ENCODE results near the gene TLX2. TPM values are rescaled to one million over a fixed set of nuclear protein-coding genes. Genes with fewer than 3 reads are reported as not detected.

The TLX2 gene
- polyA plus RNA-seq, 2 of the 4 experiments (the other 2 are of a cell fraction) = 0.05 to 0.37 TPM

GRCh38 chr2:74505448-74506246, 8.6 kb upstream of the TLX2 start:
- H3K9me3 ChIP-seq = no peaks in the 10 kb centered on the region
- ATAC-seq (no peak), FAIRE-seq (no peak), DNase-seq (ENCODE audit: low read depth in 1 of 2, low spot score in 1 of 2) (no peak)
- no peak for TF ChIP-seq RNF2 (IDR thresholded peaks at IDR 0.05; ENCODE audit: borderline replicate concordance, low read depth)
- TF ChIP-seq, protein P1, sequence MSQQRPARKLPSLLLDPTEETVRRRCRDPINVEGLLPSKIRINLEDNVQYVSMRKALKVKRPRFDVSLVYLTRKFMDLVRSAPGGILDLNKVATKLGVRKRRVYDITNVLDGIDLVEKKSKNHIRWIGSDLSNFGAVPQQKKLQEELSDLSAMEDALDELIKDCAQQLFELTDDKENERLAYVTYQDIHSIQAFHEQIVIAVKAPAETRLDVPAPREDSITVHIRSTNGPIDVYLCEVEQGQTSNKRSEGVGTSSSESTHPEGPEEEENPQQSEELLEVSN (IDR thresholded peaks at IDR 0.05; ENCODE audit: borderline replicate concordance, low read depth) = no peak
- TF ChIP-seq CBX8 (IDR thresholded peaks at IDR 0.05) = no peak
- TF ChIP-seq REST (IDR thresholded peaks at IDR 0.05) = no peak
- TF ChIP-seq JUNB (IDR thresholded peaks at IDR 0.05) = no peak
- no peak for TF ChIP-seq CBX2 (IDR thresholded peaks at IDR 0.05; ENCODE audit: borderline replicate concordance, low read depth)
- no peak for TF ChIP-seq HEYL (CRISPR knock-in tag; IDR thresholded peaks at IDR 0.05)
- no peak for TF ChIP-seq HES2 (IDR thresholded peaks at IDR 0.05)
- no peak for TF ChIP-seq BHLHE40 (IDR thresholded peaks at IDR 0.05; ENCODE audit: low read depth, low read length)
- TF ChIP-seq PBX3 (IDR thresholded peaks at IDR 0.05) = no peak
- TF ChIP-seq HDAC2 (IDR thresholded peaks at IDR 0.05) = no peak
- no peak for TF ChIP-seq FOXS1 (CRISPR knock-in tag; IDR thresholded peaks at IDR 0.05)
- no peak for TF ChIP-seq TP53 (CRISPR knock-in tag; IDR thresholded peaks at IDR 0.05)
- TF ChIP-seq EHF (CRISPR knock-in tag; IDR thresholded peaks at IDR 0.05) = no peak
- 90% methylated on average over 14 of the region's 14 CpGs for WGBS (ENCODE audit: missing lambda C conversion rate)
- POLR2A ChIA-PET = interaction anchor here (0.8 to 1.8 kb wide), 2 partner anchors 23 to 24 kb away, joined by 3 to 6 read pairs; partner anchors contain the start of genes AUP1, CCDC142, HTRA2 and TTC31
- peak overlapping the region in 1 of 2 experiments; percentile 95; a peak in 3 of 6 replicates for H3K27ac ChIP-seq
- peaks cover 33% of the 10 kb centered on the region for H3K4me1 ChIP-seq
- CTCF ChIA-PET = interaction anchor here (0.7 to 15.5 kb wide), 11 partner anchors 9 to 87 kb away, joined by 3 to 184 read pairs (median 5); partner anchors contain the start of genes AUP1, CCDC142, HTRA2 and TTC31
- H3K4me2 ChIP-seq = peak overlapping the region; percentile 94
- H3K4me3 ChIP-seq = peak overlapping the region; percentile 78; the same call in 2 of the 3 replicates

GRCh38 chr2:74507145-74507925, 6.9 kb upstream of the TLX2 start, which contains the start of gene PCGF1:
TSS of gene PCGF1 (minus strand) at chr2:74507695. CDS start at chr2:74507668, 27 bp downstream.
- H3K4me1 ChIP-seq = peaks cover 28% of the 10 kb centered on the region
- ChIA-PET POLR2A (interaction anchor here (1.0 to 1.8 kb wide), 7 partner anchors 11 to 82 kb away, joined by 3 to 8 read pairs (median 4); partner anchors contain the start of genes AUP1 and HTRA2), CTCF (interaction anchor here (0.8 to 5.0 kb wide), 12 partner anchors 9 to 85 kb away, joined by 3 to 39 read pairs (median 6); partner anchors contain the start of genes AUP1, CCDC142, HTRA2 and TTC31)
- H3K4me2 ChIP-seq = peak within 1 kb of the TSS; percentile 94
- no peaks in the 10 kb centered on the region for H3K9me3 ChIP-seq
- ATAC-seq (peak; percentile 81 to 91), FAIRE-seq (no peak), DNase-seq (ENCODE audit: low read depth in 1 of 2, low spot score in 1 of 2) (peak; percentile 97 to 99)
- H3K4me3 ChIP-seq = peak within 1 kb of the TSS; percentile 78
- WGBS (ENCODE audit: missing lambda C conversion rate) = 2% methylated on average over 37 of the region's 56 CpGs
- H3K27ac ChIP-seq = peak within 1 kb of the TSS; percentile 95 to 99
- TF ChIP-seq CHD4 (IDR thresholded peaks at IDR 0.05; ENCODE audit: borderline replicate concordance) (no peak), HOXB13 (CRISPR knock-in tag; IDR thresholded peaks at IDR 0.05; ENCODE audit: low read depth) (no peak), ELK1 (IDR thresholded peaks at IDR 0.05; ENCODE audit: low read depth, low read length) (0 out of 2 replicates have a peak, but pooled peaks have one; percentile 27), RARB (CRISPR knock-in tag; IDR thresholded peaks at IDR 0.05) (no peak), MAFK (IDR thresholded peaks at IDR 0.05; ENCODE audit: partially characterized antibody) (no peak), CEBPB (IDR thresholded peaks at IDR 0.05) (peak in 1 of 2 experiments; percentile 53; a peak in 2 of 4 replicates), KDM1A (IDR thresholded peaks at IDR 0.05; ENCODE audit: low read depth) (no peak), USF2 (IDR thresholded peaks at IDR 0.05) (peak; percentile 77), JUNB (IDR thresholded peaks at IDR 0.05) (no peak), CBX2 (IDR thresholded peaks at IDR 0.05; ENCODE audit: borderline replicate concordance, low read depth) (no peak), PHF8 (IDR thresholded peaks at IDR 0.05; ENCODE audit: borderline replicate concordance, low read depth) (peak; percentile 89)
- TF ChIP-seq, protein P2, sequence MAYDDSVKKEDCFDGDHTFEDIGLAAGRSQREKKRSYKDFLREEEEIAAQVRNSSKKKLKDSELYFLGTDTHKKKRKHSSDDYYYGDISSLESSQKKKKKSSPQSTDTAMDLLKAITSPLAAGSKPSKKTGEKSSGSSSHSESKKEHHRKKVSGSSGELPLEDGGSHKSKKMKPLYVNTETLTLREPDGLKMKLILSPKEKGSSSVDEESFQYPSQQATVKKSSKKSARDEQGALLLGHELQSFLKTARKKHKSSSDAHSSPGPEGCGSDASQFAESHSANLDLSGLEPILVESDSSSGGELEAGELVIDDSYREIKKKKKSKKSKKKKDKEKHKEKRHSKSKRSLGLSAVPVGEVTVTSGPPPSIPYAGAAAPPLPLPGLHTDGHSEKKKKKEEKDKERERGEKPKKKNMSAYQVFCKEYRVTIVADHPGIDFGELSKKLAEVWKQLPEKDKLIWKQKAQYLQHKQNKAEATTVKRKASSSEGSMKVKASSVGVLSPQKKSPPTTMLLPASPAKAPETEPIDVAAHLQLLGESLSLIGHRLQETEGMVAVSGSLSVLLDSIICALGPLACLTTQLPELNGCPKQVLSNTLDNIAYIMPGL (CRISPR knock-in tag; IDR thresholded peaks at IDR 0.05; ENCODE audit: borderline replicate concordance) = no peak

All from A549 (cell line).